Liver (tissue), 9 donors: ENCODE data around the gene TCP1. TPM values are rescaled to one million over a fixed set of nuclear protein-coding genes. Genes with fewer than 3 reads are reported as not detected.

Source experiments
- DNase-seq: peaks from one replicate; pipeline ENCODE4 v3.0.0-alpha.2; 2017; ENCODE audit warnings: low spot score
- H3K27ac ChIP-seq, 2 donors: one replicate each; pipeline ENCODE4 v1.7.0; 2013; ENCODE audit warnings: inconsistent platforms in 2 of 2, low read length in 2 of 2, control low read depth in 1 of 2, low read depth in 1 of 2, mild to moderate bottlenecking in 1 of 2
- H3K27me3 ChIP-seq, 4 donors: one replicate each; pipeline versions ENCODE4 v1.6.1 to v1.7.0; 2013; ENCODE audit warnings: low read length in 3 of 4, inconsistent platforms in 1 of 4, mild to moderate bottlenecking in 1 of 4, moderate library complexity in 1 of 4; ENCODE audit not compliant: control insufficient read depth in 4 of 4, insufficient read depth in 4 of 4
- H3K36me3 ChIP-seq, 4 donors: one replicate each; pipeline versions ENCODE4 v1.6.1 to v1.7.0; 2013; ENCODE audit warnings: low read length in 3 of 4, mild to moderate bottlenecking in 3 of 4, low read depth in 1 of 4, moderate library complexity in 1 of 4; ENCODE audit not compliant: control insufficient read depth in 4 of 4, insufficient read depth in 3 of 4
- H3K4me1 ChIP-seq, 4 donors: one replicate each; pipeline versions ENCODE4 v1.6.1 to v1.7.0; 2013; ENCODE audit warnings: low read length in 3 of 4, mild to moderate bottlenecking in 3 of 4, moderate library complexity in 1 of 4; ENCODE audit not compliant: control insufficient read depth in 4 of 4, insufficient read depth in 4 of 4
- H3K4me3 ChIP-seq, 3 donors: one replicate each; pipeline versions ENCODE4 v1.6.1 to v1.7.0; 2013; ENCODE audit warnings: low read length in 3 of 3, control low read depth in 1 of 3, low read depth in 1 of 3, mild to moderate bottlenecking in 1 of 3
- H3K9ac ChIP-seq, 2 donors: one replicate each; pipeline ENCODE4 v1.7.0; 2013; ENCODE audit warnings: low read length in 2 of 2, mild to moderate bottlenecking in 2 of 2, moderate library complexity in 2 of 2, control low read depth in 1 of 2, low read depth in 1 of 2
- H3K9me3 ChIP-seq, 4 donors: one replicate each; pipeline versions ENCODE4 v1.6.1 to v1.7.0; 2013; ENCODE audit warnings: low read length in 3 of 4; ENCODE audit not compliant: control insufficient read depth in 4 of 4
- EGR1 ChIP-seq, 2 donors: IDR thresholded peaks; 2 replicates each; pipeline ENCODE4 v1.6.1; 2016 to 2018; ENCODE audit warnings: antibody characterized with exemption in 2 of 2, low read depth in 2 of 2
- FOXA1 ChIP-seq: IDR thresholded peaks from 2 replicates; pipeline ENCODE4 v1.6.1; 2016; ENCODE audit warnings: antibody characterized with exemption
- FOXA2 ChIP-seq: IDR thresholded peaks from 2 replicates; pipeline ENCODE4 v1.6.1; 2016; ENCODE audit warnings: antibody characterized with exemption
- GABPA ChIP-seq, 2 donors: IDR thresholded peaks in 1 of 2; conservative IDR thresholded peaks in 1 of 2; 2 replicates each; pipeline ENCODE4 v1.6.1; 2016; ENCODE audit warnings: antibody characterized with exemption in 2 of 2, mild to moderate bottlenecking in 1 of 2, moderate library complexity in 1 of 2
- HNF4A ChIP-seq, 2 donors: conservative IDR thresholded peaks; 2 replicates each; pipeline ENCODE4 v1.6.1; 2016; ENCODE audit warnings: antibody characterized with exemption in 2 of 2, mild to moderate bottlenecking in 2 of 2
- HNF4G ChIP-seq: IDR thresholded peaks from 2 replicates; pipeline ENCODE4 v1.6.1; 2016; ENCODE audit warnings: antibody characterized with exemption
- JUND ChIP-seq, 2 donors: IDR thresholded peaks; 2 replicates each; pipeline ENCODE4 v1.6.1; 2016; ENCODE audit warnings: antibody characterized with exemption in 2 of 2
- NR2F2 ChIP-seq: IDR thresholded peaks from 2 replicates; pipeline ENCODE4 v1.6.1; 2016; ENCODE audit warnings: antibody characterized with exemption
- RAD21 ChIP-seq, 2 donors: IDR thresholded peaks; 2 replicates each; pipeline ENCODE4 v1.6.1; 2016; ENCODE audit warnings: antibody characterized with exemption in 2 of 2, mild to moderate bottlenecking in 2 of 2
- TAF1 ChIP-seq: conservative IDR thresholded peaks from 2 replicates; pipeline ENCODE4 v1.6.1; 2016; ENCODE audit warnings: antibody characterized with exemption, mild to moderate bottlenecking
- YY1 ChIP-seq: IDR thresholded peaks from 2 replicates; pipeline ENCODE4 v1.6.1; 2016; ENCODE audit warnings: antibody characterized with exemption, mild to moderate bottlenecking
- WGBS: extraction: QIAGEN DNeasy Blood & Tissue Kit; methylation state at CpG from one replicate; pipeline ENCODE4 v1.1.7; 2013; 5-methylcytosine and 5-hydroxymethylcytosine counted together
- polyA plus RNA-seq, 2 donors: library from polyadenylated mRNA; stranded (reverse) in 1 of 2; unstranded in 1 of 2; fragments of 200-250 nt in 1 of 2; fragments of >200 nt in 1 of 2; fragmentation: Nextera tagmentation in 1 of 2; extraction: Ambion mirVana in 1 of 2; gene quantifications; one replicate each; pipeline versions ENCODE4 v1.2.1 to v1.2.3, GENCODE V29; 2013 to 2015
- total RNA-seq, 2 donors: library from RNA; depleted of rRNA; stranded (reverse); fragments of >200 nt; gene quantifications; one replicate each; pipeline ENCODE4 v1.2.3, GENCODE V29; 2014
- TF ChIP-seq, protein P1 (sequence below): IDR thresholded peaks from 2 replicates; pipeline ENCODE4 v1.6.1; 2016; ENCODE audit warnings: antibody characterized with exemption, mild to moderate bottlenecking
- TF ChIP-seq, protein P2 (sequence below): IDR thresholded peaks from 2 replicates; pipeline ENCODE4 v1.6.1; 2016; ENCODE audit warnings: antibody characterized with exemption
- TF ChIP-seq, protein P3 (sequence below): IDR thresholded peaks from 2 replicates; pipeline ENCODE4 v1.6.1; 2016; ENCODE audit warnings: antibody characterized with exemption
- donor health status: healthy.
- donor health status: healthy.
- donor health status: healthy.
- donor health status: healthy.
- donor health status: healthy.

Gene TCP1
- total and polyA plus RNA-seq, 4 donors = 59.5 to 155 (median 94.3) TPM

- Histone ChIP-seq H3K4me1 (no peaks in the 10 kb centered on the region), H3K27ac (no peak overlapping the region), H3K4me3 (no peak overlapping the region), H3K9me3 (no peaks in the 10 kb centered on the region), H3K27me3 (no peaks in the 10 kb centered on the region), H3K9ac (no peak overlapping the region), H3K36me3 (no peaks in the 10 kb centered on the region)
- DNase-seq = no peak
- TF ChIP-seq EGR1 (IDR thresholded peaks at IDR 0.05; ENCODE audit: low read depth in 2 of 2) = no peak
- TF ChIP-seq, protein P1, sequence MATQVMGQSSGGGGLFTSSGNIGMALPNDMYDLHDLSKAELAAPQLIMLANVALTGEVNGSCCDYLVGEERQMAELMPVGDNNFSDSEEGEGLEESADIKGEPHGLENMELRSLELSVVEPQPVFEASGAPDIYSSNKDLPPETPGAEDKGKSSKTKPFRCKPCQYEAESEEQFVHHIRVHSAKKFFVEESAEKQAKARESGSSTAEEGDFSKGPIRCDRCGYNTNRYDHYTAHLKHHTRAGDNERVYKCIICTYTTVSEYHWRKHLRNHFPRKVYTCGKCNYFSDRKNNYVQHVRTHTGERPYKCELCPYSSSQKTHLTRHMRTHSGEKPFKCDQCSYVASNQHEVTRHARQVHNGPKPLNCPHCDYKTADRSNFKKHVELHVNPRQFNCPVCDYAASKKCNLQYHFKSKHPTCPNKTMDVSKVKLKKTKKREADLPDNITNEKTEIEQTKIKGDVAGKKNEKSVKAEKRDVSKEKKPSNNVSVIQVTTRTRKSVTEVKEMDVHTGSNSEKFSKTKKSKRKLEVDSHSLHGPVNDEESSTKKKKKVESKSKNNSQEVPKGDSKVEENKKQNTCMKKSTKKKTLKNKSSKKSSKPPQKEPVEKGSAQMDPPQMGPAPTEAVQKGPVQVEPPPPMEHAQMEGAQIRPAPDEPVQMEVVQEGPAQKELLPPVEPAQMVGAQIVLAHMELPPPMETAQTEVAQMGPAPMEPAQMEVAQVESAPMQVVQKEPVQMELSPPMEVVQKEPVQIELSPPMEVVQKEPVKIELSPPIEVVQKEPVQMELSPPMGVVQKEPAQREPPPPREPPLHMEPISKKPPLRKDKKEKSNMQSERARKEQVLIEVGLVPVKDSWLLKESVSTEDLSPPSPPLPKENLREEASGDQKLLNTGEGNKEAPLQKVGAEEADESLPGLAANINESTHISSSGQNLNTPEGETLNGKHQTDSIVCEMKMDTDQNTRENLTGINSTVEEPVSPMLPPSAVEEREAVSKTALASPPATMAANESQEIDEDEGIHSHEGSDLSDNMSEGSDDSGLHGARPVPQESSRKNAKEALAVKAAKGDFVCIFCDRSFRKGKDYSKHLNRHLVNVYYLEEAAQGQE = no peak
- TF ChIP-seq HNF4A (conservative IDR thresholded peaks at IDR 0.05) = no peak
- TF ChIP-seq YY1 = no peak
- TF ChIP-seq GABPA (IDR thresholded peaks at IDR 0.05 in 1 of 2, conservative IDR thresholded peaks at IDR 0.05 in 1 of 2) = no peak
- TF ChIP-seq, protein P2, sequence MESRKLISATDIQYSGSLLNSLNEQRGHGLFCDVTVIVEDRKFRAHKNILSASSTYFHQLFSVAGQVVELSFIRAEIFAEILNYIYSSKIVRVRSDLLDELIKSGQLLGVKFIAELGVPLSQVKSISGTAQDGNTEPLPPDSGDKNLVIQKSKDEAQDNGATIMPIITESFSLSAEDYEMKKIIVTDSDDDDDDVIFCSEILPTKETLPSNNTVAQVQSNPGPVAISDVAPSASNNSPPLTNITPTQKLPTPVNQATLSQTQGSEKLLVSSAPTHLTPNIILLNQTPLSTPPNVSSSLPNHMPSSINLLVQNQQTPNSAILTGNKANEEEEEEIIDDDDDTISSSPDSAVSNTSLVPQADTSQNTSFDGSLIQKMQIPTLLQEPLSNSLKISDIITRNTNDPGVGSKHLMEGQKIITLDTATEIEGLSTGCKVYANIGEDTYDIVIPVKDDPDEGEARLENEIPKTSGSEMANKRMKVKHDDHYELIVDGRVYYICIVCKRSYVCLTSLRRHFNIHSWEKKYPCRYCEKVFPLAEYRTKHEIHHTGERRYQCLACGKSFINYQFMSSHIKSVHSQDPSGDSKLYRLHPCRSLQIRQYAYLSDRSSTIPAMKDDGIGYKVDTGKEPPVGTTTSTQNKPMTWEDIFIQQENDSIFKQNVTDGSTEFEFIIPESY = no peak
- TF ChIP-seq HNF4G = no peak
- TF ChIP-seq RAD21 (IDR thresholded peaks at IDR 0.05) = no peak
- WGBS = 77% methylated on average over 11 of the region's 11 CpGs
Observed at GRCh38 chr6:159821122-159821521, 31.7 kb upstream of the TCP1 start.

- H3K4me3 ChIP-seq = no peak overlapping the region
- H3K27ac ChIP-seq = no peak overlapping the region
- H3K9me3 ChIP-seq = no peaks in the 10 kb centered on the region
- TF ChIP-seq HNF4A (conservative IDR thresholded peaks at IDR 0.05) (no peak), TAF1 (no peak), FOXA1 (no peak), FOXA2 (no peak), JUND (IDR thresholded peaks at IDR 0.05) (no peak), YY1 (no peak), HNF4G (no peak), NR2F2 (no peak)
- TF ChIP-seq, protein P3, sequence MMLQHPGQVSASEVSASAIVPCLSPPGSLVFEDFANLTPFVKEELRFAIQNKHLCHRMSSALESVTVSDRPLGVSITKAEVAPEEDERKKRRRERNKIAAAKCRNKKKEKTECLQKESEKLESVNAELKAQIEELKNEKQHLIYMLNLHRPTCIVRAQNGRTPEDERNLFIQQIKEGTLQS = no peak
- TF ChIP-seq, protein P1 = no peak
- no peaks in the 10 kb centered on the region for H3K4me1 ChIP-seq
- no peak overlapping the region for H3K9ac ChIP-seq
- WGBS = 69% methylated on average over 28 of the region's 28 CpGs
- no peak for DNase-seq
- no peaks in the 10 kb centered on the region for H3K27me3 ChIP-seq
- no peaks in the 10 kb centered on the region for H3K36me3 ChIP-seq
Observed at GRCh38 chr6:159819932-159820640, 30.7 kb upstream of the TCP1 start.
